ENCODE data around the gene SCAMP3. TPM values are rescaled to one million over a fixed set of nuclear protein-coding genes. Genes with fewer than 3 reads are reported as not detected.

SCAMP3 gene
- 51.3 TPM for polyA plus RNA-seq (2013, experiment 1 of 2)
- 49.6 TPM for polyA plus RNA-seq (2013, experiment 2 of 2)

GRCh38 chr1:155261852-155262673 lies at the start of gene SCAMP3:
TSS of gene SCAMP3 (minus strand) at chr1:155262360. CDS start at chr1:155262151, 209 bp downstream.
- no peak within 1 kb of the TSS for H2BK15ac ChIP-seq (replicated peaks; ENCODE audit: low read depth)
- peaks cover 15% of the 10 kb centered on the region for H3K36me3 ChIP-seq (ENCODE audit: control insufficient read depth, insufficient read depth, low read length)
- H3K23ac ChIP-seq (ENCODE audit: low read length) = no peak within 1 kb of the TSS
- H3K56ac ChIP-seq (ENCODE audit: low read length) = peak within 1 kb of the TSS; percentile 98
- H3K4ac ChIP-seq (ENCODE audit: low read depth, low read length) = no peak within 1 kb of the TSS
- peak within 1 kb of the TSS; percentile 39 for H2BK5ac ChIP-seq (ENCODE audit: low read length)
- H3K79me2 ChIP-seq (ENCODE audit: control insufficient read depth, insufficient read depth, low read length) = peaks cover 4% of the 10 kb centered on the region
- no peaks in the 10 kb centered on the region for H3K27me3 ChIP-seq (ENCODE audit: insufficient read depth, low read length, poor library complexity)
- peak within 1 kb of the TSS; percentile 88 for H3K27ac ChIP-seq (ENCODE audit: low read depth, low read length)
- peaks cover 3% of the 10 kb centered on the region for H3K4me1 ChIP-seq (ENCODE audit: control insufficient read depth, low read depth, low read length)
- no peak within 1 kb of the TSS for H2BK120ac ChIP-seq (ENCODE audit: low read depth, low read length)
- H3K9ac ChIP-seq (ENCODE audit: low read length) = peak within 1 kb of the TSS; percentile 98
- peak; percentile 99 for DNase-seq
- H2AK5ac ChIP-seq (ENCODE audit: low read length) = peak within 1 kb of the TSS; percentile 4
- no peak within 1 kb of the TSS for H3K18ac ChIP-seq (ENCODE audit: low read length)
- WGBS (ENCODE audit: extremely low coverage, insufficient coverage, low lambda C conversion rate) = no CpG with 5 or more reads among the region's 47 CpGs
- H3K4me3 ChIP-seq (ENCODE audit: low read length) = peak within 1 kb of the TSS; percentile 90
- no peak within 1 kb of the TSS for H4K5ac ChIP-seq (ENCODE audit: low read length)
- H3K4me2 ChIP-seq (ENCODE audit: low read length) = peak within 1 kb of the TSS; percentile 73
- H4K8ac ChIP-seq (ENCODE audit: low read depth, low read length) = no peak within 1 kb of the TSS
- H3K79me1 ChIP-seq (ENCODE audit: low read length) = peaks cover 5% of the 10 kb centered on the region

- H2BK15ac ChIP-seq (replicated peaks; ENCODE audit: low read depth) = no peak overlapping the region
- peak overlapping the region; percentile 4 for H2AK5ac ChIP-seq (ENCODE audit: low read length)
- peaks cover 35% of the 10 kb centered on the region for H3K79me2 ChIP-seq (ENCODE audit: control insufficient read depth, insufficient read depth, low read length)
- DNase-seq = peak; percentile 69
- peak overlapping the region; percentile 93 for H3K4me3 ChIP-seq (ENCODE audit: low read length)
- H3K79me1 ChIP-seq (ENCODE audit: low read length) = peaks cover 22% of the 10 kb centered on the region
- H3K56ac ChIP-seq (ENCODE audit: low read length) = peak overlapping the region; percentile 99
- H2BK5ac ChIP-seq (ENCODE audit: low read length) = peak overlapping the region; percentile 94
- no peaks in the 10 kb centered on the region for H3K4me1 ChIP-seq (ENCODE audit: control insufficient read depth, low read depth, low read length)
- no peak overlapping the region for H2BK120ac ChIP-seq (ENCODE audit: low read depth, low read length)
- peak overlapping the region; percentile 15 for H3K4me2 ChIP-seq (ENCODE audit: low read length)
- peak overlapping the region; percentile 90 for H3K27ac ChIP-seq (ENCODE audit: low read depth, low read length)
- no CpG with 5 or more reads among the region's 11 CpGs for WGBS (ENCODE audit: extremely low coverage, insufficient coverage, low lambda C conversion rate)
- peak overlapping the region; percentile 90 for H3K4ac ChIP-seq (ENCODE audit: low read depth, low read length)
- H4K8ac ChIP-seq (ENCODE audit: low read depth, low read length) = peak overlapping the region; percentile 66
- H3K27me3 ChIP-seq (ENCODE audit: insufficient read depth, low read length, poor library complexity) = no peaks in the 10 kb centered on the region
- peak overlapping the region; percentile 96 for H4K5ac ChIP-seq (ENCODE audit: low read length)
- H3K23ac ChIP-seq (ENCODE audit: low read length) = peak overlapping the region; percentile 98
- peak overlapping the region; percentile 93 for H3K9ac ChIP-seq (ENCODE audit: low read length)
- peaks cover 4% of the 10 kb centered on the region for H3K36me3 ChIP-seq (ENCODE audit: control insufficient read depth, insufficient read depth, low read length)
- H3K18ac ChIP-seq (ENCODE audit: low read length) = peak overlapping the region; percentile 69
Measured at GRCh38 chr1:155309423-155310021, 47.4 kb upstream of the SCAMP3 start.

GRCh38 chr1:155308493-155309422 lies 46.6 kb upstream of the SCAMP3 start, which contains the start of gene FDPS:
TSS of gene FDPS (plus strand) at chr1:155308866. CDS start at chr1:155309790, 924 bp downstream.
- peaks cover 35% of the 10 kb centered on the region for H3K79me2 ChIP-seq (ENCODE audit: control insufficient read depth, insufficient read depth, low read length)
- peak within 1 kb of the TSS; percentile 4 for H2AK5ac ChIP-seq (ENCODE audit: low read length)
- H3K18ac ChIP-seq (ENCODE audit: low read length) = peak within 1 kb of the TSS; percentile 69
- peak within 1 kb of the TSS; percentile 94 for H2BK5ac ChIP-seq (ENCODE audit: low read length)
- peak within 1 kb of the TSS; percentile 93 for H3K9ac ChIP-seq (ENCODE audit: low read length)
- peak; percentile 99 for DNase-seq
- WGBS (ENCODE audit: extremely low coverage, insufficient coverage, low lambda C conversion rate) = no CpG with 5 or more reads among the region's 51 CpGs
- H3K4me1 ChIP-seq (ENCODE audit: control insufficient read depth, low read depth, low read length) = no peaks in the 10 kb centered on the region
- H3K4me2 ChIP-seq (ENCODE audit: low read length) = peak within 1 kb of the TSS; percentile 15
- H3K4ac ChIP-seq (ENCODE audit: low read depth, low read length) = peak within 1 kb of the TSS; percentile 90
- no peaks in the 10 kb centered on the region for H3K27me3 ChIP-seq (ENCODE audit: insufficient read depth, low read length, poor library complexity)
- H3K23ac ChIP-seq (ENCODE audit: low read length) = peak within 1 kb of the TSS; percentile 98
- peaks cover 22% of the 10 kb centered on the region for H3K79me1 ChIP-seq (ENCODE audit: low read length)
- H2BK15ac ChIP-seq (replicated peaks; ENCODE audit: low read depth) = peak within 1 kb of the TSS; percentile 59
- H2BK120ac ChIP-seq (ENCODE audit: low read depth, low read length) = no peak within 1 kb of the TSS
- peaks cover 4% of the 10 kb centered on the region for H3K36me3 ChIP-seq (ENCODE audit: control insufficient read depth, insufficient read depth, low read length)
- peak within 1 kb of the TSS; percentile 96 for H4K5ac ChIP-seq (ENCODE audit: low read length)
- peak within 1 kb of the TSS; percentile 99 for H3K56ac ChIP-seq (ENCODE audit: low read length)
- peak within 1 kb of the TSS; percentile 66 for H4K8ac ChIP-seq (ENCODE audit: low read depth, low read length)
- H3K27ac ChIP-seq (ENCODE audit: low read depth, low read length) = peak within 1 kb of the TSS; percentile 90
- peak within 1 kb of the TSS; percentile 93 for H3K4me3 ChIP-seq (ENCODE audit: low read length)

- H4K8ac ChIP-seq (ENCODE audit: low read depth, low read length) = no peak overlapping the region
- peak overlapping the region; percentile 23 for H3K18ac ChIP-seq (ENCODE audit: low read length)
- H3K79me2 ChIP-seq (ENCODE audit: control insufficient read depth, insufficient read depth, low read length) = peaks cover 28% of the 10 kb centered on the region
- no CpG with 5 or more reads among the region's 6 CpGs for WGBS (ENCODE audit: extremely low coverage, insufficient coverage, low lambda C conversion rate)
- H2BK15ac ChIP-seq (replicated peaks; ENCODE audit: low read depth) = peak overlapping the region; percentile 59
- no peak overlapping the region for H2BK5ac ChIP-seq (ENCODE audit: low read length)
- H4K5ac ChIP-seq (ENCODE audit: low read length) = no peak overlapping the region
- peak; percentile 86 for DNase-seq
- H3K27me3 ChIP-seq (ENCODE audit: insufficient read depth, low read length, poor library complexity) = no peaks in the 10 kb centered on the region
- H2BK120ac ChIP-seq (ENCODE audit: low read depth, low read length) = no peak overlapping the region
- H3K4me2 ChIP-seq (ENCODE audit: low read length) = no peak overlapping the region
- peak overlapping the region; percentile 40 for H3K4ac ChIP-seq (ENCODE audit: low read depth, low read length)
- H3K36me3 ChIP-seq (ENCODE audit: control insufficient read depth, insufficient read depth, low read length) = no peaks in the 10 kb centered on the region
- peak overlapping the region; percentile 79 for H3K56ac ChIP-seq (ENCODE audit: low read length)
- H3K27ac ChIP-seq (ENCODE audit: low read depth, low read length) = peak overlapping the region; percentile 90
- H3K23ac ChIP-seq (ENCODE audit: low read length) = no peak overlapping the region
- H2AK5ac ChIP-seq (ENCODE audit: low read length) = no peak overlapping the region
- H3K4me1 ChIP-seq (ENCODE audit: control insufficient read depth, low read depth, low read length) = no peaks in the 10 kb centered on the region
- no peak overlapping the region for H3K4me3 ChIP-seq (ENCODE audit: low read length)
- H3K79me1 ChIP-seq (ENCODE audit: low read length) = peaks cover 16% of the 10 kb centered on the region
- no peak overlapping the region for H3K9ac ChIP-seq (ENCODE audit: low read length)
Measured at GRCh38 chr1:155307247-155307740, 45.1 kb upstream of the SCAMP3 start.

GRCh38 chr1:155305881-155306391 lies 43.8 kb upstream of the SCAMP3 start:
- Histone ChIP-seq H4K8ac (ENCODE audit: low read depth, low read length) (no peak overlapping the region), H3K4me3 (ENCODE audit: low read length) (no peak overlapping the region), H3K4me1 (ENCODE audit: control insufficient read depth, low read depth, low read length) (no peaks in the 10 kb centered on the region), H3K4ac (ENCODE audit: low read depth, low read length) (no peak overlapping the region), H2BK5ac (ENCODE audit: low read length) (no peak overlapping the region), H3K36me3 (ENCODE audit: control insufficient read depth, insufficient read depth, low read length) (no peaks in the 10 kb centered on the region), H3K23ac (ENCODE audit: low read length) (no peak overlapping the region), H3K4me2 (ENCODE audit: low read length) (no peak overlapping the region), H3K18ac (ENCODE audit: low read length) (no peak overlapping the region), H3K27ac (ENCODE audit: low read depth, low read length) (no peak overlapping the region), H3K56ac (ENCODE audit: low read length) (peak overlapping the region; percentile 64), H2BK15ac (replicated peaks; ENCODE audit: low read depth) (no peak overlapping the region), H3K79me2 (ENCODE audit: control insufficient read depth, insufficient read depth, low read length) (peaks cover 19% of the 10 kb centered on the region), H2BK120ac (ENCODE audit: low read depth, low read length) (no peak overlapping the region), H2AK5ac (ENCODE audit: low read length) (peak overlapping the region; percentile 38), H3K9ac (ENCODE audit: low read length) (no peak overlapping the region), H4K5ac (ENCODE audit: low read length) (no peak overlapping the region), H3K79me1 (ENCODE audit: low read length) (peaks cover 9% of the 10 kb centered on the region), H3K27me3 (ENCODE audit: insufficient read depth, low read length, poor library complexity) (no peaks in the 10 kb centered on the region)
- no peak for DNase-seq
- WGBS (ENCODE audit: extremely low coverage, insufficient coverage, low lambda C conversion rate) = no CpG with 5 or more reads among the region's 7 CpGs

Data from mesendoderm (in vitro differentiated cells).